Measurements from ENCODE around the gene NUTM2E.
"Not testable (repeated sequence)": the region's sequence is repeated elsewhere in the genome, so short reads cannot be mapped to it uniquely, and the experiment has no call there.

- not testable (repeated sequence) for TF ChIP-seq POLR2A (IDR thresholded peaks at IDR 0.05; ENCODE audit: low read depth); CTCF (IDR thresholded peaks at IDR 0.05); EP300 (IDR thresholded peaks at IDR 0.05)
These were observed 35.7 kb downstream of the NUTM2E start for GRCh38 chr10:79862269-79862668.
